Measurements from ENCODE around the gene KRT76.

KRT76 gene

GRCh38 chr12:52726451-52726850 lies 50.7 kb downstream of the KRT76 start:
- no peak for DNase-seq

GRCh38 chr12:52724384-52724783 lies 52.8 kb downstream of the KRT76 start:
- DNase-seq: no peak

- DNase-seq: no peak
Observed at GRCh38 chr12:52722680-52723079, 54.5 kb downstream of the KRT76 start.

- no peak for DNase-seq
Observed at GRCh38 chr12:52721838-52722470, 55.2 kb downstream of the KRT76 start.

GRCh38 chr12:52720365-52720886 lies 56.7 kb downstream of the KRT76 start:
- DNase-seq: no peak
